HG03045 (cell line): Measurements from ENCODE around the gene AIM2.
A peak's percentile ranks its signal among the peaks of the same experiment; 100 is the strongest.
"Not testable (repeated sequence)": the region's sequence is repeated elsewhere in the genome, so short reads cannot be mapped to it uniquely, and the experiment has no call there.

Experiments
- ATAC-seq: cut with Tn5 transposase; IDR thresholded peaks from one replicate; pipeline ENCODE4 v1.9.1; 2021; ENCODE audit warnings: mild to moderate bottlenecking, moderate library complexity; ENCODE audit not compliant: unreplicated experiment

AIM2 gene

DNA sequence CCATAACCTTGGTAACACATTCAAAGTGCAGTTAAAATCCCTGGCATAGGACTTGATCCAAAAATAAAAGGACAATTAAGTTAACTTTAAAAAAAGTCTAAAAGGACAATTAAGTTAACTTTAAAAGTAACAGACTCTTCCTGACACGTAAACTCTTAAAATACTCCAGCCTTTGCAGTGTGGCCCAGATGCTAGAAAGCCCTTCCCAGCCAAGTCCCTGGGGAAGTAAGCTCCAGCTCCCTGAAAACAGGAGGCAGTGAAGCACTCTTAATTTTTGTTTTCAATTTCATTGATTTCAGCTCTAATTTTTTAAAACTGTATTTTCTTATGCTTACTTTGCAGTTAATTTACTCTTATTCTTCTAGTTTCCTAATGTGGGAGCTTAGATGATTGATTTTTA, 5.1 kb upstream of the AIM2 start:
- ATAC-seq: no peak

DNA sequence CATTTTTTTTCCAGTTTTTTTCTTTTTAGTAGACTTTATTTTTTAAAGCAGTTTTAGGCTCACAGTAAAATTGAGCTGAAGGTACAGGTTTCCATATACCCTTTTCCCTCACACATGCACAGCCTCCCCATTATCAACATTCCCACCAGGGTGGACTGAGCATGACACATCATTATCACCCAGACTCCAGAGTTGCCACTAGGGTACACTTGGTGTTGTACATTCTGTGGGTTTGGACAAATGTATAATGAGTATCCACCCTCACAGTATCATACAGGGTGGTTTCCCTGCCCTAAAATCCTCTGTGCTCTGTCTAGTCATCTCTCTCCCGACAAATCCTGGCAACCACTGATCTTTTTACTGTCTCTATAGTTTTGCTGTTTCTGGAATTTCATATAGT, 3.0 kb upstream of the AIM2 start:
- ATAC-seq: no peak

DNA sequence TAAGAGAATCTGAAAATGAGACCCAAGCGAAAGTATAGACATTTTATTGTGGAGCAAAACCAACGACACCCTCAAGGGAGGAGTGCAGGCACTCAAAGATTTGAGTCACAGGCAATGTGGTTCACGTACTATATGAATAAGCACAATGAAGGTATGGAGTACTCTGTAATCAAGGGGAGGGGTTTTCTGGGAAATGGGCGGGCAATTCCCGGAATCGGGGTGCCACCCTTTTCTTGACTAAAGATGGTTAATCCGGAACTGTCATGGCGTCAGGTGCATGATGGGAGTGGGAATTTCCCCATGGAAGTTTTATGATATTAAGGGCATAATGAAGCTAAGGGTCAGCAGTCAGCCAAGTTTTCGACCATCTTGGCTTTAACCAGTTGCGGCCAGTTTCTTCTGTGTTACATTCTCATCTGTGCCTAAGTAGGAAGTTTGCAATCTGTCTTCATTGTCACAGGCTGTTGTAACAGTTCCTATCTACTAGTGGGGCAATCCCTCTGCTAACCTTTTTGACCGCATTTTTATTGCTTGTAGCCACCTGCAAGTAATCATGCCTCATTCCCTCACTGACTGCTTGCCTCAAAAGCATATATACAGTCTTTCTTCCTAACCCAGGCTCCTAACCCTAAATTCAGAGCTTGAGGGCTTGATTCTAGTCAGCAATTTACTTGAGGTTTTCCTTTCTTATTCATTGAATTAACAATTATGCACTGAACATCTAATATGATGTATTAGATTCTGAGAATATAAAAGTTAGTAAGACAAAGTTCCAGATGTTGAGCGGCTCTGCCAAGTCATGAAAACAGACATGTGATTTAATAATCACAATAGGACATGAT, 775 bp upstream of the AIM2 start:
- ATAC-seq: peak; percentile 75

DNA sequence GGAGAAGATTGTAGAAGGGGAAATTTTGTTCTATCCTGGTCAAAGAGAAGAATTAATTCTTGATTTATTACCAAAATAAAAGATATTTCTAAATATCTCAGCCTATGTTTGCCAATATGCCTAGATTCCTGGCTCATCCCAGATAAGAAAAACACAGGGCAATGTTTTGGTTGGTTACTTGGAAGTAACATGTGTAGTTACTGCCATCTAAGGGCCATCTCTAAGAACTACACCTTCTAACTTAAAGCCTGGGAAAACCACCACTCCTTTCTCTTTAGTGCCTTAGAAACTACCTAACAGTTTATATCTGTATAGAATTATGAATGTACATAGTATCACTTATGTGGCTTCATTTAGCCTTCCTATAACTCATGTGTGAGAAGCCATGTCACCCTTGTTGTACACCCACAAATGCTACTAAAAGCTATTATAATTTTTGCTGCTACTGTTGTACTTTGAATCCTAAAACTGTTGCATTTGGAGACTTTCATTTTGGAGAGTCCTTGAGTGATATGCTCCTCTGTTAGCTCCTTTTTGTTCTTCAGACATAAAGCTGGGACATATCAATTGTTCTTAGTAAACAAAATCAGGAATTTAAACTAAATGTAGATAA, 4.5 kb downstream of the AIM2 start:
- ATAC-seq: no peak

DNA sequence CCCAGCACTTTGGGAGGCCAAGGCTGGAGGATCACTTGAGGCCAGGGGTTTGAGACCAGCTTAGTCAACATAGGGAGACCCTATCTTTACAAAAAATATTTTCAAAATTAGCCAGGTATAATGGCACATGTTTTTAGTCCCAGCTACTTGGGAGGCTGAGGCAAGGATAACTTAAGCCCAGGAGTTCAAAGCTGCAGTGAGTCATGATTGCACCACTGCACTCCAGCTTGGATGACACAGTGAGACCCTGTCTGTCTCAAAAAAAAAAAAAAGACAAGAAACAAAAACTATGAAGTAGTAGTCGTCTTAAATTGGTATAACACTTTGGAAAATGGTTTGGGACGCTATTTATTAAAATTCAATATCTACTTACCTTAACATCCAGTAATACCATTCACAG, 7.7 kb downstream of the AIM2 start:
- no peak for ATAC-seq

DNA sequence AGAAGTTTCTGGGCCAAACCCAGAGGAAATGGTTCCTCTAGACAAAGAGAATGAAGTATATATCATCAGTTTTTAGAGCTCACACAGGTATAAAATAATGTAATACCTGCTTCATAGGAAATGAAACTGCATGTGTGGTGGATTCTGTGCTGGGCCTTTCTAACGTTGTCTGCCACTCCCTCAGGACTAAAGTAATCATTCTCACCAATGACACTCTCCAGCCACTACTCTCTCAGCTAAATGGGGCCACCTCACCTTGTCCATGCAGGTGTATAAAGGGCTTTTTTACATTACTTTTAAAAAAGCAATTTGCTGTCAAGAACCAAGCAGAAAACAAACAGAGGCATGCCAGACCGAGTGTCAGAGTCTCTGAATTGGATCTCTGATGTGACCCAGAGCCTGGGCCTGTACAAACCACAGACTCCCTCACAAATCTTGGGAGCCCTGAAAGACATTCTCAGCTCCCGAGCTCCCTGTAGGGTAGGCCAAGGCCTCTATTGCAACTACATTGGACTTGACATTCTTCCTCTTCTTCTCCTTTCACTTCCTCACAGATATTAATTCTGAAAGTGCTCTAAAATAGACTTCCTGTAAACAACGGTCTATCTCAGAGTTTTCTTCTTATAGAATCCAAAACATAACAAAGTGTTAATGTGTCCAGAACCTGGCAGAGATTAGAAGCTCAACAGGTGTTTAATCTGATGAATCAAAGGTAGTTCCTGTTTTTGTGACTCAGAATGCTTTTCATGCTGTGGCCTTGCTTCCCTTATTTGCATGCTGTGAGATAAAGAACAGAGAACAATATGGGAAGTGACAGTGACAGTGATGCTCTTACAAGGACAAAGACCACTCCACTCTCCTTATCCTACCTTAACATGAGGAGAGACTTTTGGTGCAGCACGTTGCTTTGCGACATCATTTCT, 8.6 kb downstream of the AIM2 start:
- ATAC-seq: peak; percentile 75

DNA sequence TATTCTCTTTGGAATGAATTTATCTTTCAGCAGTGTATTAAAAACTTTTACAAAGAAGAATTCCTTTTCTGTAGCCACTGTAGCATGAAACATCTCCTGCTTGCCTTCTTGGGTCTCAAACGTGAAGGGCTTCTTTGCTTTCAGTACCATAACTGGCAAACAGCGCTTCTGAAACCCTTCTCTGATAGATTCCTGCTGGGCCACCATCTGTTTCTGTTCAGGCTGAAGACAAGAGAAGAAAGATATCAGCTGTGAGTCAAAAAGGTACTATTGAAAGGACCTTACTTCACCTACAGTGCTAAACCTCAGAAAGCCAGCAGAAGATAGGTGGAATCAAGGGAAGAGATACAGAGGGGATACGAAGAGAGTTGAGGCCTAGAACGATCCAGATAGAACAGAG, 10.5 kb downstream of the AIM2 start:
- ATAC-seq: no peak

DNA sequence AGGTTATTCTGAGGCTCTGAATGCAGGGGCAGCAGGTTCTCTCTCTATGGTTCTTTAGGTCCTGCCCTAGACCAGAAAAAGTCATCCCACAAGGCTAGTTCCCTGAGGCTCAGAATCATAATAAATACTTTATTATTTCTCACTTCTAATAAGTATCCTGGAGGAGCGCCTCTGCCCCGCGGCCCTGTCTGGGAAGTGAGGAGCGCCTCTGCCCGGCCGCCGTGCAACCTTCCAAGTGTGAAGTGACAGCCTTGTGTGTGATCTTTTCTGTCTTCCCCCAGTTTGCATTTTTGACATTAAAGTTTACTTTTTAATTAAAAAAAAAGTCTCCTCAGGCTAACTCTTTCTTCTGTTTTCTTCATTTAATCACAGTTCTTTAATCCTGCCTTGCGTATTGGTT, 11.5 kb downstream of the AIM2 start:
- no peak for ATAC-seq

DNA sequence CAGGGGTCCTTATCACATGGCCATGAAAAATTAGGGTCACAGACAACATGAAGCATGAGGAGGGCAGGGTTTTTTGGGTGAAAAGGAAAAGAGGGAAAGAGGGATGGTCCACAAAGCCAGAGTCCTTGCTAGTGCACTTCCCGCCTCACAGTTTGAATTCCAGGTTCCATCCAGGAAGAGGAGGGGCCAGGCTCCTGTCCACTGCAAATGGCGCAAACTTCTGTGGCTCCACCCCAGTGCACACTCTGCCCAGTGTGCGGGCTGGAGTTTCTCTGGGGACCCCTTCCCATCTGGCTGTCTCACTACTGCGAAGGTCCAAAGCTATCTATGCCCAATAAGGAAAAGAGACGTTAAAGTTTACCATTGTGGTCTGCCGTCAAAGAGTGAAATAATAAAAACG, 17.8 kb downstream of the AIM2 start:
- ATAC-seq: no peak

DNA sequence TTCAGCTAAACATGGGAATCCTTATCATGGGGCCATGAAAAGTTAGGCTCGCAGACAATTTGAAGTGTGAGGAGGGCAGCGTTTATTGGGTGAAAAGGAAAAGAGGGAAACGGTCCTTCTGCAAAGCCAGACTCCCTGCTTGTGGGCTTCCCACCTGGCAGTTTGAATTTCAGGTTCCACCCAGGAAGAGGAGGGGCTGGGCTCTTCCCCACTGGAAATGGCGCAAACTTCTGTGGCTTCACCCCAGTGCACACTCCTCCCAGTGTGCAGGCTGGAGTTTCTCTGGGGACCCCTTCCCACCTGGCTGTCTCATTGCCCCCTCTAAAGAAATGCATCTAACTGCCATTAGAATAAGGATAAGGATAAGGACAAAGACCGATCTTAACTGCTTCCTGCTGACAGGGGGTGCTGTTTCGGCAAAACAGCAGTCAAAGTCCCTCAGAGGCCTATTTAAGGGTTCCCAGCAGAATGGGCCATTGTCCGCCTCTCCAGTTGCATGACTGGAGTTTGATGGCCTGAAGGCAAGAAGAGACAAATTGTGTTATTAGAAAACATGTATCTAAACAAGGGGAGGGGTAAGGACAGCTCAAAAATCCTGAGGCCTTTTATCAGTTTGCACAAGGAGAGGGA, 20.4 kb downstream of the AIM2 start:
- ATAC-seq: no peak

DNA sequence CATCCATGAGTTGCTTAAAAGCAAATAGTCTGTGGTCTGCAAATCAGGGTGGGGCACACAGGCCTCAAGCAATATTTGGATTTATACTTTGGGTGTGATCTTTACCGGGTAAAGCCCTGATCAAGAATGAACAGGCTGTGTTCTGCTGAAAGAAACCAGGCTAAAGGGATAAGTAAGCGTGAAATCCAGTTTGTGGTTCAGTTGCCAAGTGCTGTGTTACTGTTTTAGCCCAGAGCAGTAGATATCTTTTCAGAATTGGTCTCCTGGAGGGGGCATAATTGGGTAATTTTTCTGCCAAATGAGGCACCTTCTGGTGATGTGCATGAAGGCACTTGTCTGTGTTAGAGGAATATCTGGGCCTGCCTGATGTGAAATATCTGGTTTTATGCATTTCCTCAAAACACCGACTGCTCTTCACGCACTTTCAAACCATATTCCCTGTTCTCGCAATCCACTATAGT, 21.4 kb downstream of the AIM2 start:
- ATAC-seq: no peak

DNA sequence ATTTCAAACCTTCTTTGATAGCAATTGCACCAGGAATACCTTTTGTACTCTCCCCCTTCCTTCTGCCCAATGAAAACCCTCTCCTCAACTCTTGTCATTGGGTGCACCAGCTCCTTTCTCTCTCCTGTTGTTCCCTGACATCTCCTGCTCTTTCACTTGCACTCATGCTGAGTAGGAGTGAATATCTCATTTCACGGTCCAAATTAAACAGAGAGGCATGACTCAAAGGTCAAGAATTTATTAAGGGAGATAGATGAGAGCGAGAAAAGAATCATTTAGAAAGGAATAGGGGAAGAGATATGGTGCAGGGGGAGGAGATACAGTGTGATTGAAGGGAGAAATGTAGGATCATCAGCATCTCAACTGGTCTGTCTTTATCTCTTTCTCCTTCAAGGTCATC, 22.1 kb downstream of the AIM2 start:
- ATAC-seq: no peak

DNA sequence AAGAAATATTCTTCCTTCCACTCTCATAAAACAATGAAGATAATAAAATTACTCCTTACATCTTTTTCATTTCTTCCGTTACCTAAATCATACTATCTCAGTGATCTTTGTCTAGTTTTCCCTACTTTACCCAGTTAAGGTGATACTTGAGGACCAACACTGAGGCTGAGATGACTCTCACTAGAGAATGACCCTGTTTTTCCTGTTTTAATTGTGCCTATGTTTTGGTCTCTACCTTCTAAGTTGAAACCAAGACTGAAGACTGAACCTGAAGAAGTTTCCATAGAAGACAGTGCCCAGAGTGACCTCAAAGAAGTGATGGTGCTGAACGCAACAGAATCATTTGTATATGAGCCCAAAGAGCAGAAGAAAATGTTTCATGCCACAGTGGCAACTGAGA, 25.1 kb downstream of the AIM2 start:
- no peak for ATAC-seq

DNA sequence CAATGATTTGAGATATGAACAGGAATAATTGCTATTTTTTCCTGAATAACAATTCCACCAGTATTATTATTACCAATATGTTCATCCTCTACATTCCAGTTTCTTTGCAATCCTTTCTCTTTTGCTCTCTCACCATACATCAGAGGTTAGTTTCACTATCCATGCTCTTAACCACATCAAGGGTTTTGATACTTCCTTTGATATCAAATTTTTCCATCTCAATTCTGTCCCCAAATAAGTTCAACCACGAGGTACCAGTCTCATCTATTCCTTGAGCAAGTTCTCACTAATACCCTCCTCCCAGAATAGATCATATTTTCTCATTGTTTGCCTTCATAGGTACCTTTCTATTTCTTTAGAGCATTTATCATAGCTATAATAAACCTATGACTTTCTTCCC, 30.1 kb downstream of the AIM2 start:
- not testable (repeated sequence) for ATAC-seq

DNA sequence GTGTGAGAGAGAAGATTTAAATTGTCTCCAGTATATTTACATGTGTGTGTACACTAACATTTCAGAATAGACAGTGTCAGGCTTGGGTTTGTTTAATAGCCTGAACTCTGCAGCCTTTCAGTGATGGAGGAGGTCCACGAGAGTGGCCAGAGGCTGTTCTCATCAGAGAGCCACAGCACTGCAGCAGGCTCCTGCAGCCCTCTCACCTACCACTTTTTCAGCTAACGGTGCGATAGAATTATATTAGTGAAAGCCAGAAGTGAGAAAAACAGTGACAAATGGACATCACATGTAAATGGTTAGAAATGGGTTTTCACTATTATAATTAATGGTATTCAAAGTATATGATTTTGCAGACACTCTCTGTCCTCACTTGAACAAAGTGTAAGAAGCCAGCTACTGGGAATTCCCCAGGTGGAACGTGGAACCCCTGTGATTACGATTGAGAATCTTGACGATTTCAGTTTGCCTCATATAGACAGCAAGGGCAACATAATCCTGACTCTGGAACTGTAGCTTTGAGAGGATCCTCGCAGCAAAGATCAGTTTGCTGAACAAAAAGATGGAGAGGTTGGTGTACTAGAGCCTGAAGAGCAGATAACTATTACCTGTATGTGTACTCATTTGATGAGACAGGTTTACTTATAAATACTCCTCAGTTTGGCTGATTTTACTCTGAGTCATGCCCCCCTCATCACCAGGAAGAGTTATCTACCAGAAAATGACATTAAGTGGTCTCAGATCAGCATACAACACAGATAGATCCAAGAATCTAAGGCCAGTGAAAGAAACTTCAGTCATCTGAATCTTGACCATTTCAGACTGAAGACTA, 35.5 kb downstream of the AIM2 start:
- no peak for ATAC-seq

DNA sequence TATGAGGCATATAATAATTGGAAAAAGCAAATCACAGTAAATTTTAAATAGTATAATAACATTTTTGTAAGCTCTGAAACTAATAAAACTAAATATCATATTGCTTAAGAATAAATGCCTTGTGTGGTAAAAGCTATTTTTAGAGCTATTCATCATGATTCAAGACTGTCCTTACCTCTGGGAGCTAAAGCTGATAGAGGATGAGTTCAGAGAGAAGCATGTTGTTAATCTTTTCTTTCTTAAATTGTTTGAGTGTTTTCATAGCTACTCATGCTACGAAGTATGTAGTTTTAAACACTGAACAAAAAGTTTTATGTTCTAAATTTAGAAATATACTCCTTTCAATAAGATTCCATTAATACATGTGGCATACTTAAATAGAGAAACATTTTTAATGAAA, 36.4 kb downstream of the AIM2 start:
- ATAC-seq: no peak

DNA sequence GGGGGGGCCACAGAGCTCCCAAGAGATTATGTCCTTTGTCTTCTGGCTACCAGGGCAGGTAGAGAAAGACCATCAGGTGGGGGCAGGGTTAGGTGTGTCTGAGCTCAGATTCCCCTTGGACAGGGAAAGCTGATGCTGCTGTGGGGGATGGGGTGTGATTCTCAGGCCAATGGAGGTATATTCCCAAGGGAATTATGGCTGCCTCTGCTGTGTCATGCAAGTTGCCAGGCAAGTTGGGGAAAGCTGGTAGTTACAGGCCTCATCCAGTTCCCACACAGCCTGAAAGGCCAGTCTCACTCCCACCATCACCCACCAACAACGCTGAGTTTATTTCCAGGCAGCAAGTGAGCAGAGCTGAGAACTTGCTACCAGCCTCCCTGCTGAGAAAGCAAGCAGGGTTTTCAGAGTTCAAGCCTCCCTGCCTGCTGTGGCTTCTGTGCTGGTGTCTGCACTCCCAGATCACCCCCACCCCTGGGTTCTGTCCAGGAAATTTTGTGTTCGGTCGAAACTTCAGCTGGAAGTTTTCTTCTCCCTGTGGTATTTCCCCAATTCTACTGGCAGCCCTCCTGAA, 45.6 kb downstream of the AIM2 start:
- no peak for ATAC-seq

DNA sequence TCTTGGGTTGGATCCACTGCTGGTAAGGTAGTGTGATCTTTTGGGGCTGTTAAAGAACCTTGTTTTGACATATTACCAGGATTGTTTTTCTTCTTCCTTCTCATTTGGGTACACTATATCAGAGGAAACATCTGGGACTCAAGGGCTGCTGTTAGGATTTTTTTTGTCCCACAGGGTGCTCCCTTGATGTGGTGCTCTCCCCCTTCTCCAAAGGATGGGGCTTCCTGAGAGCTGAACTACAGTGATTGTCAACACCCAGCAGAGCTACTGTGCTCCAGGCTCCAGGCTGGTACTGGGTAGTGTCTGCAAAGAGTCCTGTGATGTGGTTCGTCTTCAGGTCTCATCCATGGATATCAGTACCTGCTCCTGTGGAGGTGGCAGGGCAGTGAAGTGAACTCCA, 46.3 kb downstream of the AIM2 start:
- no peak for ATAC-seq

DNA sequence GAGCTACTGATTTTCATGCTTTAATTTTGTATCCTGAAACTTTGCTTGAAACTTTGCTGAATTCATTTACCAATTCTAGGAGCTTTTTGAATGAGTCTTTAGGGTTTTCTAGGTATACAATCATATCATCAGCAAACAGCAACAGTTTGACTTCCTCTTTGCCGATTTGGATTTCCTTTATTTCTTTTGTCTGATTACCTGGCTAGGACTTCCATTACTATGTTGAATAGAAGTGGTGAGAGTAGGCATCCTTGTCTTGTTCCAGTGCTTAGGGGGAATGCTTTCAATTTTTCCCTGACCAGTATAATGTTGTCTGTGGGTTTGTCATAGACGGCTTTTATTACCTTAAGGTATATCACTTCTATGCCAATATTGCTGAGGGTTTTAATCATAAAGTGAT, 49.7 kb downstream of the AIM2 start:
- ATAC-seq: not testable (repeated sequence)

DNA sequence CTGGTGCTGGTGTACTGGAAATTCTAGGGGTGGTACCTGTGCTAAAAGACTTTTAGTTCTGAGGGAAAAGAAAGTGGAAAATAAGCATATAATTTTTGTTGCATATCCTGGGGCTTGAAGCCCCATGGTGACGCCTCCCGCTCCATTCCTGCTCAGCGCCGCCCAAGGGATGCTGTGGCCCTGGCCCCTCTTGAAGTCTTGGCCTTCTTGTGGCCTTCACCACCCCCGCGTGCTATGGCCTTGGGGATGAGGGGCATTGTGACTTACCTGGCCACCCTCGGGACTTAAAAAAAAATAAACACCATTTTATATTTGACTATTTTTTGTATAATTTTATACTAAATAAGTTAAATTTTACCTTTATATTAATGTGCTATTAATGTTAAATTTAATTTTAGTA, 51.5 kb downstream of the AIM2 start:
- no peak for ATAC-seq
